ENCODE results near the gene GREM2.

DNA sequence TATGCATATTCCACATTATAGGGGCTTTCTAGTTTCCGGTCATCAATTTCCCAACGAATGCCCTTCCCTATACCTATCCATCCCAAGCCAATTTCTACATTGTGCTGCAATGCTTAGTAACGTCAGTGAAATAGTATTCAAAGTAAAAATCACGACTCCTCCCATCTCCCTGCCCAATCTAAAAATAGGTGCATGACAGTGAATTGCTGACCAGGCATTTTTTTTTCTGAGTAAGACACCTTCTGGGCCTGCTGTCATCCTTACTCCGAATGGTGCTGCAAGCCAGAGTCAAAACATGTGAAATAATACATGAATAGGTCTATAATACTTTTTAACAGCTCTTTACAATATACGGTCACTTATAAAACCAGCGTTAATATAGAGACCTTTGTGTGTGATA lies 120.2 kb downstream of the GREM2 start:
- TF ChIP-seq, protein P1, sequence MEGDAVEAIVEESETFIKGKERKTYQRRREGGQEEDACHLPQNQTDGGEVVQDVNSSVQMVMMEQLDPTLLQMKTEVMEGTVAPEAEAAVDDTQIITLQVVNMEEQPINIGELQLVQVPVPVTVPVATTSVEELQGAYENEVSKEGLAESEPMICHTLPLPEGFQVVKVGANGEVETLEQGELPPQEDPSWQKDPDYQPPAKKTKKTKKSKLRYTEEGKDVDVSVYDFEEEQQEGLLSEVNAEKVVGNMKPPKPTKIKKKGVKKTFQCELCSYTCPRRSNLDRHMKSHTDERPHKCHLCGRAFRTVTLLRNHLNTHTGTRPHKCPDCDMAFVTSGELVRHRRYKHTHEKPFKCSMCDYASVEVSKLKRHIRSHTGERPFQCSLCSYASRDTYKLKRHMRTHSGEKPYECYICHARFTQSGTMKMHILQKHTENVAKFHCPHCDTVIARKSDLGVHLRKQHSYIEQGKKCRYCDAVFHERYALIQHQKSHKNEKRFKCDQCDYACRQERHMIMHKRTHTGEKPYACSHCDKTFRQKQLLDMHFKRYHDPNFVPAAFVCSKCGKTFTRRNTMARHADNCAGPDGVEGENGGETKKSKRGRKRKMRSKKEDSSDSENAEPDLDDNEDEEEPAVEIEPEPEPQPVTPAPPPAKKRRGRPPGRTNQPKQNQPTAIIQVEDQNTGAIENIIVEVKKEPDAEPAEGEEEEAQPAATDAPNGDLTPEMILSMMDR (IDR thresholded peaks at IDR 0.05 in 4 of 5, conservative IDR thresholded peaks at IDR 0.05 in 1 of 5) = no peak
- no peak for TF ChIP-seq POLR2A (IDR thresholded peaks at IDR 0.05)
